ENCODE data around the gene CTBP1.

- TF ChIP-seq, protein P1, sequence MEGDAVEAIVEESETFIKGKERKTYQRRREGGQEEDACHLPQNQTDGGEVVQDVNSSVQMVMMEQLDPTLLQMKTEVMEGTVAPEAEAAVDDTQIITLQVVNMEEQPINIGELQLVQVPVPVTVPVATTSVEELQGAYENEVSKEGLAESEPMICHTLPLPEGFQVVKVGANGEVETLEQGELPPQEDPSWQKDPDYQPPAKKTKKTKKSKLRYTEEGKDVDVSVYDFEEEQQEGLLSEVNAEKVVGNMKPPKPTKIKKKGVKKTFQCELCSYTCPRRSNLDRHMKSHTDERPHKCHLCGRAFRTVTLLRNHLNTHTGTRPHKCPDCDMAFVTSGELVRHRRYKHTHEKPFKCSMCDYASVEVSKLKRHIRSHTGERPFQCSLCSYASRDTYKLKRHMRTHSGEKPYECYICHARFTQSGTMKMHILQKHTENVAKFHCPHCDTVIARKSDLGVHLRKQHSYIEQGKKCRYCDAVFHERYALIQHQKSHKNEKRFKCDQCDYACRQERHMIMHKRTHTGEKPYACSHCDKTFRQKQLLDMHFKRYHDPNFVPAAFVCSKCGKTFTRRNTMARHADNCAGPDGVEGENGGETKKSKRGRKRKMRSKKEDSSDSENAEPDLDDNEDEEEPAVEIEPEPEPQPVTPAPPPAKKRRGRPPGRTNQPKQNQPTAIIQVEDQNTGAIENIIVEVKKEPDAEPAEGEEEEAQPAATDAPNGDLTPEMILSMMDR (optimal IDR thresholded peaks at IDR 0.05 in 1 of 3, IDR thresholded peaks at IDR 0.05 in 1 of 3, conservative IDR thresholded peaks at IDR 0.05 in 1 of 3; ENCODE audit: extremely low read depth in 1 of 3, insufficient read depth in 2 of 3, low read length in 3 of 3) = no peak
- no peak for TF ChIP-seq EZH2 (IDR thresholded peaks at IDR 0.05; ENCODE audit: low read length)
These were observed 22.3 kb downstream of the CTBP1 start for GRCh38 chr4:1226598-1226997.

Measured in keratinocyte (primary cell).